ENCODE results near the gene SLFN14. TPM values are rescaled to one million over a fixed set of nuclear protein-coding genes. Genes with fewer than 3 reads are reported as not detected.

The SLFN14 gene
- total RNA-seq, 1 experiment from 2014 or later, result not detected

DNA sequence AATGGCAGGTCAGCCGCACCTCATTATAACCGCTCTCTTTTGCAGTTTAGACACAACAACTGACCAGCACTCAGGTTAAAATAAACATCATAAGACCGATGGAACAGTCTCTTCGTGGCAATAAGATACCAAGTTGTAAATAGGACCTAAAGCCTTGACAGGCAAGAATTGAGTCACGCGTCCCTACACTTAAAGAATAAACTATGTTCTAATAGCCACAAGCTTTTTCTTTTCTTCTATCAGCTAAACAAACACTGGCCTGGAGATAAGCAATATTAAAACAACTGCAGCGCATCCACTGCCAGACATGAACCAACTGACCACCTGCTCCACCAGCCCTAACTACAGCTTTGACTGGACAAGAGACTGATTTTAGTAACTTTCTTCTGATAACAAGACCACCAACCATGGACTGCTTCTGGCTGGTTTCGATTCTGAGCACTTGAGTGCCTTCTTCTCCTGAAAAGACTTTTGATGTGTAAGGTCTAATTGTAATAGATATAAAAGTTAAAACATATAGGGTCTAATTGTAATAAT, 40.6 kb downstream of the SLFN14 start:
- no peak overlapping the region for H2BK120ac ChIP-seq (ENCODE audit: low read depth, low read length, poor library complexity, severe bottlenecking)
- no peaks in the 10 kb centered on the region for H3K79me1 ChIP-seq (ENCODE audit: insufficient read depth, low read depth, low read length, poor library complexity, severe bottlenecking)
- no peak overlapping the region for H4K5ac ChIP-seq (ENCODE audit: insufficient read length, low read depth, low read length)
- H3K23ac ChIP-seq (ENCODE audit: insufficient read length, low read depth, low read length), result no peak overlapping the region
- Mint-ChIP-seq H3K4me1 (peaks cover 2 to 6% of the 10 kb centered on the region in 2 experiments; a peak in 3 of 4 replicates), H3K4me3 (no peak overlapping the region), H3K36me3 (ENCODE audit: insufficient read depth in 1 of 3, low read depth in 3 of 3) (no peaks in the 10 kb centered on the region), H3K9me3 (no peaks in the 10 kb centered on the region), H3K27ac (no peak overlapping the region), H3K27me3 (ENCODE audit: low read depth) (peaks cover 55% of the 10 kb centered on the region)
- H3K4ac ChIP-seq (ENCODE audit: low read depth, low read length), result no peak overlapping the region
- H2BK12ac ChIP-seq (ENCODE audit: insufficient read length, low read depth, low read length), result no peak overlapping the region
- no peaks in the 10 kb centered on the region for H3K23me2 ChIP-seq (ENCODE audit: insufficient read length, low read depth, low read length, poor library complexity, severe bottlenecking)
- H4K20me1 ChIP-seq (ENCODE audit: control insufficient read depth, insufficient read depth, insufficient read length), result no peaks in the 10 kb centered on the region
- no peak overlapping the region for H2BK20ac ChIP-seq (ENCODE audit: low read depth, low read length, poor library complexity, severe bottlenecking)
- H3K9me3 ChIP-seq (ENCODE audit: control insufficient read depth, low read depth, low read length), result no peaks in the 10 kb centered on the region
- H3K14ac ChIP-seq (ENCODE audit: insufficient read depth, low read length), result no peak overlapping the region
- H3T11ph ChIP-seq (ENCODE audit: low read length), result no peak overlapping the region
- no peak overlapping the region for H2AFZ ChIP-seq (ENCODE audit: low read length)
- TF ChIP-seq, protein P1, sequence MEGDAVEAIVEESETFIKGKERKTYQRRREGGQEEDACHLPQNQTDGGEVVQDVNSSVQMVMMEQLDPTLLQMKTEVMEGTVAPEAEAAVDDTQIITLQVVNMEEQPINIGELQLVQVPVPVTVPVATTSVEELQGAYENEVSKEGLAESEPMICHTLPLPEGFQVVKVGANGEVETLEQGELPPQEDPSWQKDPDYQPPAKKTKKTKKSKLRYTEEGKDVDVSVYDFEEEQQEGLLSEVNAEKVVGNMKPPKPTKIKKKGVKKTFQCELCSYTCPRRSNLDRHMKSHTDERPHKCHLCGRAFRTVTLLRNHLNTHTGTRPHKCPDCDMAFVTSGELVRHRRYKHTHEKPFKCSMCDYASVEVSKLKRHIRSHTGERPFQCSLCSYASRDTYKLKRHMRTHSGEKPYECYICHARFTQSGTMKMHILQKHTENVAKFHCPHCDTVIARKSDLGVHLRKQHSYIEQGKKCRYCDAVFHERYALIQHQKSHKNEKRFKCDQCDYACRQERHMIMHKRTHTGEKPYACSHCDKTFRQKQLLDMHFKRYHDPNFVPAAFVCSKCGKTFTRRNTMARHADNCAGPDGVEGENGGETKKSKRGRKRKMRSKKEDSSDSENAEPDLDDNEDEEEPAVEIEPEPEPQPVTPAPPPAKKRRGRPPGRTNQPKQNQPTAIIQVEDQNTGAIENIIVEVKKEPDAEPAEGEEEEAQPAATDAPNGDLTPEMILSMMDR (conservative IDR thresholded peaks at IDR 0.05), result no peak
- no peaks in the 10 kb centered on the region for H3K4me1 ChIP-seq (ENCODE audit: insufficient read depth, low read length)
- no peak for DNase-seq
- no peak overlapping the region for H2BK5ac ChIP-seq (ENCODE audit: insufficient read length, low read length)
- no peak overlapping the region for H3K27ac ChIP-seq (ENCODE audit: insufficient read length, low read depth, low read length)
- no peak overlapping the region for H4K91ac ChIP-seq (ENCODE audit: insufficient read length, low read depth, low read length)
- no peak overlapping the region for H3K56ac ChIP-seq (ENCODE audit: insufficient read length, low read depth, low read length)
- no peak overlapping the region for H4K8ac ChIP-seq (replicated peaks; ENCODE audit: insufficient read length, low read depth, low read length)
- no peaks in the 10 kb centered on the region for H3K27me3 ChIP-seq (ENCODE audit: insufficient read depth, low read length)
- WGBS (ENCODE audit: extremely low coverage, insufficient read length, low lambda C conversion rate), result no CpG with 5 or more reads among the region's 8 CpGs
- H2BK15ac ChIP-seq (ENCODE audit: low read depth, low read length), result no peak overlapping the region
- no peak overlapping the region for H3K18ac ChIP-seq (ENCODE audit: insufficient read length, low read depth, low read length)
- H3K4me2 ChIP-seq (ENCODE audit: insufficient read depth, insufficient read length, low read length), result no peak overlapping the region
- H3K9ac ChIP-seq (ENCODE audit: extremely low read depth, insufficient read length, low read length), result no peak overlapping the region
- no peak overlapping the region for H2AK5ac ChIP-seq (ENCODE audit: insufficient read length, low read length)
- H3K79me2 ChIP-seq (ENCODE audit: insufficient read depth, low read length), result no peaks in the 10 kb centered on the region

Measured in H9 (cell line).